HG02870 (cell line): ENCODE data around the gene LRP1.

Experiments used
- ATAC-seq: cut with Tn5 transposase; IDR thresholded peaks from one replicate; pipeline ENCODE4 v1.9.1; 2021; ENCODE audit warnings: mild to moderate bottlenecking, moderate library complexity; ENCODE audit not compliant: unreplicated experiment

The LRP1 gene

GRCh38 chr12:57188090-57188425 lies 59.8 kb downstream of the LRP1 start:
- ATAC-seq = no peak

- no peak for ATAC-seq
Measured at GRCh38 chr12:57190037-57190436, 61.8 kb downstream of the LRP1 start.

- no peak for ATAC-seq
Measured at GRCh38 chr12:57190821-57191220, 62.5 kb downstream of the LRP1 start.

- ATAC-seq = no peak
Measured at GRCh38 chr12:57191410-57191809, 63.1 kb downstream of the LRP1 start.

GRCh38 chr12:57192920-57193319 lies 64.6 kb downstream of the LRP1 start:
- ATAC-seq = no peak

GRCh38 chr12:57193706-57194245 lies 65.5 kb downstream of the LRP1 start:
- ATAC-seq = no peak

- no peak for ATAC-seq
Measured at GRCh38 chr12:57194253-57194652, 66.0 kb downstream of the LRP1 start.

- ATAC-seq = no peak
Measured at GRCh38 chr12:57195186-57195585, 66.9 kb downstream of the LRP1 start.

GRCh38 chr12:57195611-57196371 lies 67.5 kb downstream of the LRP1 start:
- ATAC-seq = no peak

GRCh38 chr12:57196439-57196838 lies 68.2 kb downstream of the LRP1 start:
- ATAC-seq = no peak

- ATAC-seq = no peak
Measured at GRCh38 chr12:57196956-57197355, 68.7 kb downstream of the LRP1 start.

- ATAC-seq = no peak
Measured at GRCh38 chr12:57198329-57198728, 70.0 kb downstream of the LRP1 start.

GRCh38 chr12:57199191-57199590 lies 70.9 kb downstream of the LRP1 start:
- no peak for ATAC-seq

GRCh38 chr12:57200497-57200896 lies 72.2 kb downstream of the LRP1 start:
- no peak for ATAC-seq

- no peak for ATAC-seq
Measured at GRCh38 chr12:57201219-57201618, 72.9 kb downstream of the LRP1 start.

GRCh38 chr12:57201631-57202030 lies 73.3 kb downstream of the LRP1 start:
- ATAC-seq = no peak

- no peak for ATAC-seq
Measured at GRCh38 chr12:57202321-57202720, 74.0 kb downstream of the LRP1 start.

GRCh38 chr12:57203201-57203600 lies 74.9 kb downstream of the LRP1 start:
- ATAC-seq = no peak

GRCh38 chr12:57203791-57204190 lies 75.5 kb downstream of the LRP1 start:
- no peak for ATAC-seq

GRCh38 chr12:57204454-57204853 lies 76.2 kb downstream of the LRP1 start:
- no peak for ATAC-seq

- no peak for ATAC-seq
Measured at GRCh38 chr12:57205186-57205585, 76.9 kb downstream of the LRP1 start.

- ATAC-seq = no peak
Measured at GRCh38 chr12:57205931-57206330, 77.6 kb downstream of the LRP1 start.
